GM03348 (cell line): ENCODE measurements around the gene GABRB1.

Source experiments
- DNase-seq: peaks from one replicate; pipeline ENCODE4 v3.0.0; 2012; ENCODE audit warnings: low spot score

Gene GABRB1

GRCh38 chr4:47471064-47471463 is 439.7 kb downstream of the GABRB1 start:
- DNase-seq: no peak

GRCh38 chr4:47471591-47471990 is 440.2 kb downstream of the GABRB1 start:
- DNase-seq: no peak

DNA sequence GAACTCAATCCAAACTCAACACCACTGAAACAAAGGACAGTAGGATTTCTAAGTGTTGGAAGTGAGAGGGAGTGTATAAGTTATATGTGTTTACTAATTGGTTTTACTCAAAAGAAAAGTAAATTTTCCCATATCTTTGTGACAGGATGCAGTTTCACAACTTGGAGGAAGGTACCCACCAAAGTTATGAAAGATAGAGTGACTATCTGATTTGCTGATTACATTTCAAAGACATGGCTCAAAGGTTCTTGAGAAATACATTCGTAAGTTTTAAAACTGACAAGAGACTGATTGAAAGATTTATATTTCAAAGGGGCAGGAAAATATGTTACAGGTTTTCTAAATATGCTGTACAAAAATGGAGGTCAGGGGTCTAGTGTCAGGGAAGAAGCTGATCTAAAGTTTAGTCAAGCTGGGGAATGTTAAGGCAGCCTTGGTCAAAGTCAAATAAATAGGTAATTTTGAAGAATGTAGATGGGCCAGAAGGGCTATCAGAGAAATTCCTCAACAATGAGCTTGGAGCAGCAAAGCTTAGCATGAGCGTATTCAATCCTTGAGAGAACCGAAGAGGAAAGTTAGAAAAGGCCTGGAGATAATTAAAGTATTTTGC is 441.9 kb downstream of the GABRB1 start:
- no peak for DNase-seq

GRCh38 chr4:47474799-47475198 is 443.4 kb downstream of the GABRB1 start:
- DNase-seq: no peak

- DNase-seq: no peak
Measured at GRCh38 chr4:47475411-47475810, 444.0 kb downstream of the GABRB1 start.
